NB4 (cell line): Measurements from ENCODE around the gene TBL1XR1.
"Not testable (repeated sequence)": the region's sequence is repeated elsewhere in the genome, so short reads cannot be mapped to it uniquely, and the experiment has no call there.

Experiments
- DNase-seq: peaks from one replicate; pipeline ENCODE4 v3.0.0; 2010; ENCODE audit warnings: low read depth
- H3K4me3 ChIP-seq: one replicate; pipeline ENCODE4 v1.5.1; 2011; ENCODE audit warnings: mild to moderate bottlenecking, low read depth, low read length, moderate library complexity
- CTCF ChIP-seq: IDR thresholded peaks from one replicate; pipeline ENCODE4 v1.5.1; 2012; ENCODE audit warnings: low read depth, low read length
- MAX ChIP-seq: IDR thresholded peaks from 2 replicates; pipeline ENCODE4 v1.6.1; 2011; ENCODE audit warnings: low read depth, low read length
- MYC ChIP-seq: IDR thresholded peaks from 2 replicates; pipeline ENCODE4 v1.6.1; 2011; ENCODE audit warnings: low read depth, low read length
- POLR2A ChIP-seq: IDR thresholded peaks from 2 replicates; pipeline ENCODE4 v1.6.1; 2011; ENCODE audit warnings: mild to moderate bottlenecking; ENCODE audit not compliant: insufficient read length; ENCODE audit errors: extremely low read depth

The TBL1XR1 gene

GRCh38 chr3:177190756-177191681 lies 6.3 kb downstream of the TBL1XR1 start:
- H3K4me3 ChIP-seq: peak overlapping the region; percentile 13
- peak; percentile 26 for DNase-seq
- TF ChIP-seq POLR2A (no peak), MYC (no peak), MAX (no peak), CTCF (no peak)

- not testable (repeated sequence) for H3K4me3 ChIP-seq, DNase-seq
Observed at GRCh38 chr3:177190184-177190583, 7.1 kb downstream of the TBL1XR1 start.

GRCh38 chr3:177188325-177188724 lies 9.0 kb downstream of the TBL1XR1 start:
- H3K4me3 ChIP-seq, DNase-seq: not testable (repeated sequence)

GRCh38 chr3:177186306-177186705 lies 11.0 kb downstream of the TBL1XR1 start:
- no peak overlapping the region for H3K4me3 ChIP-seq
- DNase-seq: no peak
- TF ChIP-seq MYC: no peak
- TF ChIP-seq MAX: no peak
- no peak for TF ChIP-seq POLR2A
- TF ChIP-seq CTCF: no peak

- no peak overlapping the region for H3K4me3 ChIP-seq
- TF ChIP-seq CTCF (no peak), MAX (no peak), POLR2A (no peak), MYC (no peak)
- no peak for DNase-seq
Observed at GRCh38 chr3:177185035-177185574, 12.2 kb downstream of the TBL1XR1 start.

GRCh38 chr3:177184602-177185001 lies 12.7 kb downstream of the TBL1XR1 start:
- not testable (repeated sequence) for DNase-seq, H3K4me3 ChIP-seq

- TF ChIP-seq CTCF (no peak), POLR2A (no peak), MAX (no peak), MYC (no peak)
- no peak for DNase-seq
- H3K4me3 ChIP-seq: no peak overlapping the region
Observed at GRCh38 chr3:177182352-177182751, 14.9 kb downstream of the TBL1XR1 start.
